ENCODE data around the gene ARPC3. TPM values are rescaled to one million over a fixed set of nuclear protein-coding genes. Genes with fewer than 3 reads are reported as not detected.

ARPC3 gene
- total RNA-seq, 1 experiment from 2014 or later, result 115 TPM

GRCh38 chr12:110498984-110499706 lies 49.0 kb upstream of the ARPC3 start:
- Histone ChIP-seq H3K4me2 (ENCODE audit: low read length) (no peak overlapping the region), H3K4me1 (ENCODE audit: control insufficient read depth in 1 of 2, insufficient read depth in 2 of 2, low read length in 2 of 2) (peaks cover 11 to 23% of the 10 kb centered on the region in 2 experiments), H4K20me1 (ENCODE audit: insufficient read depth) (peaks cover 8% of the 10 kb centered on the region; the same call in 1 of the 2 replicates), H3K9ac (ENCODE audit: low read length) (no peak overlapping the region), H2AFZ (ENCODE audit: low read depth, low read length, poor library complexity, severe bottlenecking) (no peak overlapping the region), H3K4me3 (replicated peaks in 1 of 2; ENCODE audit: low read depth in 1 of 2, low read length in 2 of 2) (no peak overlapping the region), H3K36me3 (ENCODE audit: control insufficient read depth in 1 of 2, insufficient read depth in 2 of 2, low read length in 2 of 2) (peaks cover 8 to 17% of the 10 kb centered on the region in 2 experiments; a peak in 3 of 4 replicates), H3K27ac (ENCODE audit: low read depth, low read length) (no peak overlapping the region), H3K27me3 (ENCODE audit: insufficient read depth, low read length) (no peaks in the 10 kb centered on the region), H3K79me2 (ENCODE audit: insufficient read depth, low read length) (peaks cover 61% of the 10 kb centered on the region), H3K9me2 (ENCODE audit: insufficient read depth) (no peaks in the 10 kb centered on the region; the same call in 1 of the 2 replicates), H3K9me3 (ENCODE audit: control insufficient read depth in 1 of 2, insufficient read depth in 1 of 2, low read depth in 1 of 2, low read length in 2 of 2) (no peaks in the 10 kb centered on the region)
- intact Hi-C loops (cut with micrococcal nuclease), result no loop called here
- no peak for ATAC-seq
- CTCF ChIA-PET, result interaction anchor here (1.6 kb wide), 1 partner anchor 101 kb away, joined by 3 read pairs; no protein-coding TSS in a partner anchor
- RAD21 ChIA-PET (ENCODE audit: low non-redundant PET in 1 of 2, low total read pairs in 2 of 2, uncharacterized antibody in 2 of 2, unreplicated experiment in 2 of 2), result no interaction called here
- no peak for DNase-seq (ENCODE audit: low read depth, low spot score)
- no TSS peak for BruUV-seq (replicated peaks)
- no peak for TF ChIP-seq YY1 (IDR thresholded peaks at IDR 0.05; ENCODE audit: extremely low read depth, insufficient replicate concordance, low read depth, low read length)
- no peak for TF ChIP-seq SP1 (IDR thresholded peaks at IDR 0.05; ENCODE audit: low read depth)
- no peak for TF ChIP-seq ZNF274 (IDR thresholded peaks at IDR 0.05; ENCODE audit: low read depth, low read length)
- no peak for TF ChIP-seq POLR2AphosphoS5 (IDR thresholded peaks at IDR 0.05; ENCODE audit: low read depth, low read length)
- no peak for TF ChIP-seq ATF3 (IDR thresholded peaks at IDR 0.05)
- no peak for TF ChIP-seq JUND (IDR thresholded peaks at IDR 0.05)
- no peak for TF ChIP-seq ELF1 (IDR thresholded peaks at IDR 0.05; ENCODE audit: borderline replicate concordance, low read depth)
- 0 out of 2 replicates have a peak, but pooled peaks have one; percentile 13 for TF ChIP-seq FOSL1 (IDR thresholded peaks at IDR 0.05; ENCODE audit: low read depth)
- TF ChIP-seq CTCF (IDR thresholded peaks at IDR 0.05 in 2 of 3, conservative IDR thresholded peaks at IDR 0.05 in 1 of 3; ENCODE audit: borderline replicate concordance in 1 of 3, insufficient read depth in 1 of 3, low read depth in 2 of 3, low read length in 2 of 3), result no peak
- no peak for TF ChIP-seq SRF (IDR thresholded peaks at IDR 0.05; ENCODE audit: low read depth)
- no peak for TF ChIP-seq EZH2 (IDR thresholded peaks at IDR 0.05)
- TF ChIP-seq POLR2A (IDR thresholded peaks at IDR 0.05; ENCODE audit: borderline replicate concordance, extremely low read depth, insufficient read depth, insufficient read length), result no peak
- no peak for TF ChIP-seq RAD21 (IDR thresholded peaks at IDR 0.05; ENCODE audit: low read depth)
- no peak for TF ChIP-seq EGR1 (IDR thresholded peaks at IDR 0.05; ENCODE audit: low read depth)
- TF ChIP-seq TCF7L2 (IDR thresholded peaks at IDR 0.05; ENCODE audit: borderline replicate concordance, extremely low read depth, insufficient read depth, insufficient read length), result no peak
- TF ChIP-seq CEBPB (IDR thresholded peaks at IDR 0.05; ENCODE audit: low read depth), result 0 out of 2 replicates have a peak, but pooled peaks have one; percentile 18
- TF ChIP-seq ZFX (IDR thresholded peaks at IDR 0.05), result no peak
- no peak for TF ChIP-seq SIN3A (IDR thresholded peaks at IDR 0.05; ENCODE audit: low read depth)
- POLR2A ChIA-PET, result no interaction called here
